NCI-H1694 (cell line): ENCODE results near the gene TRDN.
"Not testable (repeated sequence)": the region's sequence is repeated elsewhere in the genome, so short reads cannot be mapped to it uniquely, and the experiment has no call there.

Experiments used
- DNase-seq: peaks from one replicate; lab custom pipeline; 2025; lab: John Stamatoyannopoulos, UW

Gene TRDN

GRCh38 chr6:123562264-123562663 is 74.5 kb downstream of the TRDN start:
- DNase-seq, result no peak

- not testable (repeated sequence) for DNase-seq
Measured at GRCh38 chr6:123559816-123560215, 76.9 kb downstream of the TRDN start.

- not testable (repeated sequence) for DNase-seq
Measured at GRCh38 chr6:123557474-123557873, 79.3 kb downstream of the TRDN start.

GRCh38 chr6:123551939-123552707 is 84.6 kb downstream of the TRDN start:
- DNase-seq, result no peak

GRCh38 chr6:123550052-123550617 is 86.6 kb downstream of the TRDN start:
- no peak for DNase-seq

GRCh38 chr6:123549476-123549875 is 87.3 kb downstream of the TRDN start:
- no peak for DNase-seq

DNA sequence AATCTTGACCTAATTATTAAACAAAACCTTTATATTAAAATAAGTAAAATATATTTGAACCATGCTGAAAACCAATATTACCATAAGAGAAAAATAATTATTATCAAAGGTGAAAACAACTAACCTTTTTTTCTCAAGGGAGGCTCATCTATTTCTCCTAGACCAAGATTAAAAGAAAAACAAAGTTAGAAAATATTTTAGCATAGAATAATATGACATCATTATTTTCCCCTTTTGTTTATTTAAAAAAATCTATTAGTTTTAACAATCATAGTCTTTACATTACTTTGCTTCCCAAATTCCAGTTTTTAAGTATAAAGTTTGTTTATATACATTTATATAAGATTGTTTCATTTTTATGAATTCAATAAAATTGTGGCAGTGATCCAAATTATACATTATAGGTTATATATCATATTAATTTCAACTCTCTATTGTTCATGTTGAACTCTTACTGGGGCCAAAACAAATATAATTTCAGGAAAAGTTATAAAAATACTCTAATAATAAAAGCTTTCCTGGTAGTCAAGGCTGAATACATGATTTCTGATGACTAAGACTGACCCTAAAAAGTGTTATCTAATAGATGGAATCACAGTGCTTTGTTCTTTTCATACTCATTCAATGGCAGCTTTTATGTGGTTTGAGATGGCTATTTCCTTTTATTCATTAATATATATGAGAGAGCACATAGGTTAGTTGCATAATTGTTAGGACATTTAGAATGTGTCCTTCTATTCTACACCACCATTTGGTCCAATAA is 89.4 kb downstream of the TRDN start:
- no peak for DNase-seq

DNA sequence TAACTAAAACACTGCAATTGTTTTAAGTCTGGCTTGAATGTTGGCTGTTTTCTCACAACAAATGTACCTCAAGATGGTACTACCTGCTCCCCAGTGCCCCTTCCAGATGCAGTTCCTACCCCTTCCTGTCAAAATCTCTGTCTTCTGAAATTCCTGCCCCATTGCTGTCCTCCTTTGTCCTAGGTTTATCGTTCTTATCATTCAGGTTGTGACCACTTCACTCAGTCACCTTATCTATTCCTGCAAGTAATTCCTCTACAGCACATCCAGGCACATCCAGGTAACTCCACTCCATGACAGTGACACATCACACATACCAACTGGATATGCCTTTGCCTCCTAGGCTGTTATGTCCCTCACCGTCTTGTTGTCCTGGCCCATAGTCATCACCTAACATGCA is 90.2 kb downstream of the TRDN start:
- DNase-seq, result no peak

DNA sequence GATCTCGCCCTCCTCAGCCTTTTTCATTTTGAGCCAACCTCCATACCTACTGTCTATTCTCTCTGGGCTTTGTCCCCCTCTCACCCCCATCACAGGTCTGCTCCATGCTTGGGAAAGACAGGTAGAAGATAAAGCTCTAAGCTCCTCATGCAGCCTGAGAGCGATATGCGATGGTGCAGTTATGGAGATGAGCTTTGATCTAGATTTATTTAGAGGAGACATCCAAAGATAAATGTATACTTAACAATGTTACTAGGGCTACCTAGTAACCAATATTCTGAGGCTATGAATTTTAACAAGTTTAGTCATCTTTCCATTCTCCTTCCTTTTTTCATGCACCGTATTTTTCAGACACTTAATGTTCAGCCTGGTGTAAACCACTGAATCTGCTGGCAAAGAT is 95.3 kb downstream of the TRDN start:
- DNase-seq, result no peak

GRCh38 chr6:123533862-123534648 is 102.7 kb downstream of the TRDN start:
- DNase-seq, result no peak

DNA sequence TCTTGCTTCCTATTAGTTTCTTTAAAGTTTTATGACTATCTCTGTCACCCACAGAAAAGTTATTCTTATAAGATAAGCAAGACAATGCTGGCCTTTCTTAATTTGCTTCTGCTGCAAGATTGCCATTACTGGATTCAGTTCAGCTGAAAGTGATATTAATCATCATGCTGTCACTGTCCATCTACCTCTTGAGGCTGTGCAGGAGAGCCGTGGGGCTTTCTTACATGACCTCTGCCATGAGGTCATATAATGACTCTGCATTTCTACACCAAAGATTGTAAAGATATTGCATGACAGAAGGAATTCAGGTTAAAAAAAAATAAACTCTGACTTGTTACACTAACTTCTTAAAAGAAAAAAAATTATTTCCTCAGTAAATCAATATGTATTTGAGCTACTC is 106.9 kb downstream of the TRDN start:
- no peak for DNase-seq

DNA sequence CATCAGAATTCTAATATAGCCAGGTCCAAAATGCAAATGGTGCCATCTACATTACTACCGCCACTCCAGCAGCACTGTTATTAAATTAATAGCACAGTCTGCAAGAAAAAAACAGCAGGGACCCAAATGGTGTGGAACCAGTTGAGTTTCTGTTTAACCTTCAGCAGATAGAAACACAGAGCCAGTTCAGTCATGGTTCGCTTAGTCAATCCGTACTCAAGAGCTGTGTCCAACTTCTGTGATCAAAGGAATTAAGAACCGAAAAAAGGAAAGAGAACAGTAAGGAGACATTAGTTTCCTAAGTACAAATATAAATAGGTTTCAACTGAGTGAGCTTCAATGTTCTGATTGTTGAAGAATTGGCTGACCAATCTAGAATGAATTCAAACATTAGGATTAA is 107.7 kb downstream of the TRDN start:
- DNase-seq, result no peak

DNA sequence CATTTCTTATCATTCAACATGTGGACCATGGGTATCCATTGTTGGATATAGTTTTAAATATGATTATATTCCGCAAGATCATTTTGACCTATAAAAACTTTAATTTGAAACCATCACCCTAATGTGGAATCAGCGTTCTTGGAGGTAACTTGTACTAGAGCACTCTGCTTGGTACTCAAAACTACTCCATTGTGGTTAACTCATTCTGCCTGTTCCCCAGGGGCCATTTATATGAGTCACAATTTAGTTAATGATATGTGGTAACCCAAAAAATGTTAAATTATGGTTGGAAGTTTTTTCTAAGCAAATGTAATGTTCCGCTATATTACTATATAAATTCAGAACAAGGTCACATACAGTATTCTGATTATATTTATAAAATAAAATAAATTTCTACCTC is 109.3 kb downstream of the TRDN start:
- DNase-seq, result no peak

- DNase-seq, result no peak
Measured at GRCh38 chr6:123526128-123526527, 110.6 kb downstream of the TRDN start.

DNA sequence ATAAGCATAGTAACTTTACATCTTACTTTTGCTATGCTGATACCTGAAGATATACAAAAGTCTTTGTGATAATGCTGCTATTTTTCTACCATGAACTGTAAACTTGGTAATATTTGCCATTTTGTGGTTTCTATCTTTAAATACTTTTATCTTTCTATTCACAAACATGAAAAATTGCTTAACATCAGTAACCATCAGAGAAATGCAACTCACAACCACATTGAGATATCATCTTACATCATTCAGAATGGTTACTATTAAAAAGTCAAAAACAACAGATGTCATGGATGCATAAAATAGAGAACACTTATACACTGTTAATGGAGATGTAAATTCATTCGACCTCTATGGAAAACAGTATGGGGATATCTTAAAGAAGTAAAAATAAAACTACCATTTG is 112.0 kb downstream of the TRDN start:
- no peak for DNase-seq

- DNase-seq, result no peak
Measured at GRCh38 chr6:123520217-123520616, 116.5 kb downstream of the TRDN start.

GRCh38 chr6:123519189-123519505 is 117.6 kb downstream of the TRDN start:
- no peak for DNase-seq

- no peak for DNase-seq
Measured at GRCh38 chr6:123518441-123519188, 118.1 kb downstream of the TRDN start.

- DNase-seq, result no peak
Measured at GRCh38 chr6:123515715-123516114, 121.0 kb downstream of the TRDN start.

DNA sequence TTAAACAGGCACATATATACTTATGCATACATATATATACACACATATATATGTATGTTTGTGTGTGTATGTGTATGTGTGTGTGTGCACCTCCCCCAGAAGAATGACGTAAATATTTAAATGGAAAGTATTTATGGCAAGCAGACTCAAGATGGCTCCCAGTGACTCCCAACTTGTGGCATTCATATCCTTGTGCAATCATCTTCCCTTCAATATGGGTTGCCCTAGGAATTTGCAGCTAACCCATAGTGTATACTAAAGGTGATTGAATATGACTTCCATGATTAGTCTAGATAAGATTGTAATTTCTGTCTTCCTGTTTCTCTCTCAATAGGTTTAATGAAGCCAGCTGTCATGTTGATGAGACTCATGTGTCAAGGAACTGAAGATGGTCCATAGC is 127.6 kb downstream of the TRDN start:
- no peak for DNase-seq

- no peak for DNase-seq
Measured at GRCh38 chr6:123508290-123508689, 128.5 kb downstream of the TRDN start.

DNA sequence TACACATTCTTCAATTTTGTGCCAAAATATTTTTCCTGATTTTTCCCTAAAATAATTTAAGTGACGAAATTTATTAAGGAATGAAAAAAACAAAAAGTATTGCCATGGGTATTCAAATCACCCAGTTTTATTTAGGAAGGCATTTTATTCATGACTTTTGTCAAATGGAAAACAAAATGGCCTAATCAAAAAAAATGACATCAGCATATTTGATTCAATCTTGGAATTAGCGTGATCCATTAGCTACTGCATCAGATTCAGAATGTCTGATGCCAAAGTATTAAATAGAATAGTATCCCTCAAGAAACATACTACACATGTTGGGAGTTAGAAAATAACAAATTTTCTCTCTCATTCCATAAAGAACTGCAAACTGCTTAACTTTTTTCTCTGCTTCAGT is 129.2 kb downstream of the TRDN start:
- DNase-seq, result no peak
